Gastrocnemius medialis (tissue), 4 donors: ENCODE results near the gene YPEL2. TPM values are rescaled to one million over a fixed set of nuclear protein-coding genes. Genes with fewer than 3 reads are reported as not detected.

Experiments used
- ATAC-seq, 2 donors: fragments of 150-250 bp; one replicate each; pipeline ENCODE4 v1.9.1; 2016
- DNase-seq, 2 donors: peaks; one replicate each; pipeline ENCODE4 v3.0.0-alpha.2; 2019
- H3K27ac ChIP-seq, 4 donors: fragments of 200-600 bp; sonication (generic); 1 replicate in 1 of 4; 2 replicates in 3 of 4; pipeline ENCODE4 v1.5.1; 2016 to 2018; ENCODE audit warnings: mild to moderate bottlenecking in 2 of 4, moderate library complexity in 1 of 4
- H3K27me3 ChIP-seq, 3 donors: fragments of 200-600 bp; sonication (generic) in 2 of 3; 1 replicate in 1 of 3; 2 replicates in 2 of 3; pipeline versions ENCODE4 v1.5.1 to v1.6.0; 2016 to 2019; ENCODE audit warnings: mild to moderate bottlenecking in 1 of 3, moderate library complexity in 1 of 3
- H3K36me3 ChIP-seq, 2 donors: fragments of 200-600 bp; sonication (generic) in 1 of 2; one replicate each; pipeline ENCODE4 v1.5.1; 2017 to 2018
- H3K4me1 ChIP-seq, 2 donors: fragments of 200-600 bp; sonication (generic) in 1 of 2; one replicate each; pipeline ENCODE4 v1.5.1; 2016 to 2017; ENCODE audit warnings: mild to moderate bottlenecking in 2 of 2
- H3K4me3 ChIP-seq, 4 donors: fragments of 200-600 bp; sonication (generic) in 3 of 4; 1 replicate in 1 of 4; 2 replicates in 3 of 4; pipeline ENCODE4 v1.5.1; 2016 to 2019; ENCODE audit warnings: mild to moderate bottlenecking in 2 of 4
- H3K9me3 ChIP-seq, 3 donors: fragments of 200-600 bp; sonication (generic) in 2 of 3; 1 replicate in 1 of 3; 2 replicates in 2 of 3; pipeline ENCODE4 v1.5.1; 2016 to 2019
- CTCF ChIP-seq, 5 experiments: fragments of 450-650 bp in 3 of 5; fragments of 200-600 bp in 2 of 5; sonication (generic) in 2 of 5; IDR thresholded peaks in 4 of 5; conservative IDR thresholded peaks in 1 of 5; 1 replicate in 4 of 5; 2 replicates in 1 of 5; pipeline ENCODE4 v1.5.1; 2016 to 2019; ENCODE audit warnings: antibody characterized with exemption in 5 of 5, mild to moderate bottlenecking in 3 of 5, moderate library complexity in 3 of 5
- POLR2A ChIP-seq, 2 donors: fragments of 450-650 bp; IDR thresholded peaks; one replicate each; pipeline ENCODE4 v1.6.1; 2017; ENCODE audit warnings: antibody characterized with exemption in 2 of 2, mild to moderate bottlenecking in 2 of 2, moderate library complexity in 2 of 2
- in situ Hi-C, 4 donors: fragments of 200-750 bp; cut with MboI; loops; one replicate each; pipeline versions ENCODE4 v1.15.0 to v1.8.0; 2017; ENCODE audit warnings: low sequenced_read_pairs in 4 of 4
- intact Hi-C: fragments of 100-400 bp; cut with DNase I; formaldehyde crosslinking; loops from one replicate; pipeline ENCODE4 v1.15.1; 2023; ENCODE audit warnings: low total_unique reads
- total RNA-seq, 4 donors: library from RNA; depleted of rRNA; stranded (reverse); fragments of >200 nt; gene quantifications; one replicate each; pipeline versions ENCODE4 v1.1.0 to v1.2.3, GENCODE V29; 2016

Gene YPEL2
- total RNA-seq, 4 donors from 2014 or later, result 18.9 to 27.4 (median 22.2) TPM

GRCh38 chr17:59299400-59300092, 31.9 kb upstream of the YPEL2 start:
- intact Hi-C loops, result no loop called here

DNA sequence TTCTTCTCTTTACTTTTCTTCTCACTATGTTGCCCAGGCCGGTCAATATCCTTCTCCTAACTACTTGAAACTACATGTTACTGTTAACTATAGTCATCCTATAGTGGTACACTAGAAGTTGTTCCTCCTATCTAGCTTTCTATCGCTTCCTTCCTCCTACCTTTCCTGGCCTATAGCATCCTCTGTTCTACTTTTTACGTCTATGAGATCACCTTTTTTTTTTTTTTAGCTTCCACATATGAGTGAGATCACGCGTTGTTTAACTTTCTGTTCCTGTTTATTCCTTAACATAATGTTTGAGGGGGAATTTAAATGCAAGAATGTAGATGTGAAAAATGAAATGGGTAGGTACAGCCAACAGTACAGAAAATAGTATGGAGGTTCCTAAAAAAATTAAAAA, 30.5 kb upstream of the YPEL2 start:
- no peak for TF ChIP-seq CTCF (IDR thresholded peaks at IDR 0.05 in 4 of 5, conservative IDR thresholded peaks at IDR 0.05 in 1 of 5)
- TF ChIP-seq POLR2A (IDR thresholded peaks at IDR 0.05), result no peak
- H3K4me3 ChIP-seq, result no peak overlapping the region
- no peaks in the 10 kb centered on the region for H3K9me3 ChIP-seq
- no peaks in the 10 kb centered on the region for H3K36me3 ChIP-seq
- in situ Hi-C loops (loop anchor here in 1 of 4 donors (25.0 kb wide), 1 partner anchor 261 kb away; the partner anchor contains the start of gene DHX40), intact Hi-C loops (no loop called here)
- DNase-seq (no peak), ATAC-seq (no peak)
- no peak overlapping the region for H3K27ac ChIP-seq
- peaks cover 10 to 22% of the 10 kb centered on the region in 2 donors for H3K4me1 ChIP-seq
- H3K27me3 ChIP-seq, result no peaks in the 10 kb centered on the region

More at GRCh38 chr17:59299400-59300092, 31.9 kb upstream of the YPEL2 start:
- no peaks in the 10 kb centered on the region for H3K9me3 ChIP-seq
- no peaks in the 10 kb centered on the region for H3K27me3 ChIP-seq
- in situ Hi-C loops, result loop anchor here in 1 of 4 donors (25.0 kb wide), 1 partner anchor 263 kb away; the partner anchor contains the start of gene DHX40
- no peak overlapping the region for H3K4me3 ChIP-seq
- H3K27ac ChIP-seq, result no peak overlapping the region
- DNase-seq, result no peak
- TF ChIP-seq POLR2A (IDR thresholded peaks at IDR 0.05), result no peak
- TF ChIP-seq CTCF (IDR thresholded peaks at IDR 0.05 in 4 of 5, conservative IDR thresholded peaks at IDR 0.05 in 1 of 5), result no peak
- H3K4me1 ChIP-seq, result peaks cover 22 to 34% of the 10 kb centered on the region in 2 donors
- no peaks in the 10 kb centered on the region for H3K36me3 ChIP-seq
- no peak for ATAC-seq

DNA sequence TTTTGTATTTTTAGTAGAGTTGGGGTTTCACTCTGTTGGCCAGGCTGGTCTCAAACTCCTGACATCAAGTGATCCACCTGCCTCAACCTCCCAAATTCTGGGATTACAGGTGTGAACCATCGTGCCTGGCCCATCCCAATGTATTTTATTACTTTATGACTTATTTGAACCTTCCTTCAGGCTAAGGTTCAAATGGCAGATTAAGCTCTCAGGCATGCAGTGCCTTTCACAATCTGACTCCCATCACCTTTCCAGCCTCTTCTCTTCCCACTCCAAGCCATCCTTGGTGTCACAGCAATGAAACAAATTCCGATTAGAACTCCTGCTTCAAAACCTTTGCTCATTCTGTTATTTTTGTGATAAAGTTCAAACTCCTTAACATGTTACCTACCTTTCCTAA, 26.6 kb upstream of the YPEL2 start:
- in situ Hi-C loops, result loop anchor here in 1 of 4 donors (25.0 kb wide), 1 partner anchor 257 kb away; the partner anchor contains the start of gene DHX40
- no peak for TF ChIP-seq CTCF (IDR thresholded peaks at IDR 0.05 in 4 of 5, conservative IDR thresholded peaks at IDR 0.05 in 1 of 5)
- TF ChIP-seq POLR2A (IDR thresholded peaks at IDR 0.05), result no peak
- DNase-seq, result no peak
- no peak for ATAC-seq
- H3K27ac ChIP-seq, result no peak overlapping the region
- H3K4me1 ChIP-seq, result no peaks in the 10 kb centered on the region
- intact Hi-C loops, result no loop called here
- no peaks in the 10 kb centered on the region for H3K36me3 ChIP-seq
- no peaks in the 10 kb centered on the region for H3K9me3 ChIP-seq
- H3K4me3 ChIP-seq, result no peak overlapping the region
- no peaks in the 10 kb centered on the region for H3K27me3 ChIP-seq

DNA sequence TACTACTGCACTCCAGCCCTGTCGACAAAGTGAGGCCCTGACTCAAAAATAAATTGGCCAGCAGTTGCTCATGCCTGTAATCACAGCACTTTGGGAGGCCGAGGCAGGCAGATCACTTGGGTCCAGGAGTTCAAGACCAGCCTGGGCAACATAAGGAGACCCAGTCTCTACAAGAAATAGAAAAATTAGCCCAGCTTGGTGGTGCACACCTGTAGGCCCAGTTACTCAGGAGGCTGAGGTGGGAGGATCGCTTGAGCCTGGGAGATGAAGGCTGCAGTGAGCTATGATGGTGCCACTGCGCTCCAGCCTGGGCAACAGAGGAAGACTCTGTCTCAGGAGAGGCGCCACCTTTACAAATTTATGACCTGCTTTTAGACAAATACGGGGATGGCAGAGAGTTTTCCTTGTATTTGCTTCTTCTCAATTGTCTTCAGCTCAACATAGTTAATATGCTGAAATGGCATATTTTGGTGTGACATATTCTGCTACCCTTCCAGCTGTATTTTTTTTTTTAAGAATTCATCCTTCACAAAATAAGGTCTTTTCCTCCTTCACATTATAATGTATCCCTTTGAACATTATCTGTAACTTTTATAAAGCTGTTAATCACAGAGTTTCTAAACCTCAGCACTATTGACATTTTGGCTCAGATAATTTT, 21.1 kb upstream of the YPEL2 start:
- Histone ChIP-seq H3K9me3 (no peaks in the 10 kb centered on the region), H3K36me3 (no peaks in the 10 kb centered on the region), H3K4me3 (no peak overlapping the region), H3K27me3 (no peaks in the 10 kb centered on the region), H3K4me1 (peaks cover 6% of the 10 kb centered on the region in 2 donors), H3K27ac (no peak overlapping the region)
- in situ Hi-C loops (loop anchor here in 3 of 4 donors (5.0 to 25.0 kb wide), 3 partner anchors 127 to 252 kb away; partner anchors contain the start of gene DHX40 (in 1 of the 3)), intact Hi-C loops (loop anchor here (5.0 kb wide), 1 partner anchor 212 kb away; no protein-coding TSS in a partner anchor)
- ATAC-seq, result no peak
- no peak for DNase-seq
- TF ChIP-seq POLR2A (IDR thresholded peaks at IDR 0.05) (no peak), CTCF (IDR thresholded peaks at IDR 0.05 in 4 of 5, conservative IDR thresholded peaks at IDR 0.05 in 1 of 5) (no peak)
